Epithelial cell of esophagus (primary cell): ENCODE measurements around the gene PNPLA3.

ENCODE experiments used
- DNase-seq: peaks from one replicate; pipeline ENCODE4 v3.0.0; 2010; ENCODE audit warnings: low read depth
- H3K4me3 ChIP-seq: 2 replicates; pipeline ENCODE4 v1.5.1; 2011; ENCODE audit warnings: mild to moderate bottlenecking, low read length, control low read depth
- CTCF ChIP-seq: IDR thresholded peaks from 2 replicates; pipeline ENCODE4 v1.5.1; 2011; ENCODE audit warnings: low read depth, mild to moderate bottlenecking, low read length, control low read depth, inconsistent platforms; ENCODE audit not compliant: insufficient read depth; ENCODE audit errors: missing control alignments

The PNPLA3 gene

GRCh38 chr22:43881091-43882061 lies 42.2 kb upstream of the PNPLA3 start:
- no peak for TF ChIP-seq CTCF
- no peak for DNase-seq
- H3K4me3 ChIP-seq = no peak overlapping the region

- no peak for TF ChIP-seq CTCF
- no peak for DNase-seq
- no peak overlapping the region for H3K4me3 ChIP-seq
These were observed 41.4 kb upstream of the PNPLA3 start for GRCh38 chr22:43882122-43882767.

GRCh38 chr22:43883012-43883661 lies 40.5 kb upstream of the PNPLA3 start:
- no peak overlapping the region for H3K4me3 ChIP-seq
- TF ChIP-seq CTCF = peak; percentile 82
- peak; percentile 84 for DNase-seq

GRCh38 chr22:43883719-43884415 lies 39.7 kb upstream of the PNPLA3 start:
- no peak overlapping the region for H3K4me3 ChIP-seq
- no peak for TF ChIP-seq CTCF
- DNase-seq = no peak

GRCh38 chr22:43884600-43885318 lies 38.8 kb upstream of the PNPLA3 start:
- DNase-seq = peak; percentile 54
- peak; percentile 81 for TF ChIP-seq CTCF
- H3K4me3 ChIP-seq = no peak overlapping the region

- DNase-seq = no peak
- no peak for TF ChIP-seq CTCF
- no peak overlapping the region for H3K4me3 ChIP-seq
These were observed 38.3 kb upstream of the PNPLA3 start for GRCh38 chr22:43885319-43885671.
